Measurements from ENCODE around the gene NAALADL1.

The NAALADL1 gene

DNA sequence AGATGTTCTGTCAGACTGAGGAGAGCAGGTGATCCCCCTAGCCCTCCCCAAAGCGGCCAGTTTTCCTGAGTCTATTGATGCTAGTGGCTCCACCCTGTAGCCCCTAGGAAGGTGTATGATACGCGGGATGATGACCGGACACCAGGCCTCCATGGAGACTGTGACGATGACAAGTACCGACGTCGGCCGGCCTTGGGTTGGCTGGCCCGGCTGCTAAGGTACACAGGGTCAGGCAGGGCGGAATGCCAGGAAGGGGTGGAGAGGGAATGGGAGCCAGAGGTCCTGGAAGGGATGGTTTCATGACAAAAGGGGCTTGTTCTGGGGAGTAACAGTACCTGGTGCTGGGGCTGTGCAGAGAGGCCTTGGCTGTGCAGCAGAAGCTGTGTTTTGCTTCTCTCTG is 28.9 kb upstream of the NAALADL1 start:
- TF ChIP-seq, protein P1, sequence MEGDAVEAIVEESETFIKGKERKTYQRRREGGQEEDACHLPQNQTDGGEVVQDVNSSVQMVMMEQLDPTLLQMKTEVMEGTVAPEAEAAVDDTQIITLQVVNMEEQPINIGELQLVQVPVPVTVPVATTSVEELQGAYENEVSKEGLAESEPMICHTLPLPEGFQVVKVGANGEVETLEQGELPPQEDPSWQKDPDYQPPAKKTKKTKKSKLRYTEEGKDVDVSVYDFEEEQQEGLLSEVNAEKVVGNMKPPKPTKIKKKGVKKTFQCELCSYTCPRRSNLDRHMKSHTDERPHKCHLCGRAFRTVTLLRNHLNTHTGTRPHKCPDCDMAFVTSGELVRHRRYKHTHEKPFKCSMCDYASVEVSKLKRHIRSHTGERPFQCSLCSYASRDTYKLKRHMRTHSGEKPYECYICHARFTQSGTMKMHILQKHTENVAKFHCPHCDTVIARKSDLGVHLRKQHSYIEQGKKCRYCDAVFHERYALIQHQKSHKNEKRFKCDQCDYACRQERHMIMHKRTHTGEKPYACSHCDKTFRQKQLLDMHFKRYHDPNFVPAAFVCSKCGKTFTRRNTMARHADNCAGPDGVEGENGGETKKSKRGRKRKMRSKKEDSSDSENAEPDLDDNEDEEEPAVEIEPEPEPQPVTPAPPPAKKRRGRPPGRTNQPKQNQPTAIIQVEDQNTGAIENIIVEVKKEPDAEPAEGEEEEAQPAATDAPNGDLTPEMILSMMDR (IDR thresholded peaks at IDR 0.05; ENCODE audit: extremely low read depth, missing control alignments), result no peak
- DNase-seq (ENCODE audit: low spot score), result no peak

DNA sequence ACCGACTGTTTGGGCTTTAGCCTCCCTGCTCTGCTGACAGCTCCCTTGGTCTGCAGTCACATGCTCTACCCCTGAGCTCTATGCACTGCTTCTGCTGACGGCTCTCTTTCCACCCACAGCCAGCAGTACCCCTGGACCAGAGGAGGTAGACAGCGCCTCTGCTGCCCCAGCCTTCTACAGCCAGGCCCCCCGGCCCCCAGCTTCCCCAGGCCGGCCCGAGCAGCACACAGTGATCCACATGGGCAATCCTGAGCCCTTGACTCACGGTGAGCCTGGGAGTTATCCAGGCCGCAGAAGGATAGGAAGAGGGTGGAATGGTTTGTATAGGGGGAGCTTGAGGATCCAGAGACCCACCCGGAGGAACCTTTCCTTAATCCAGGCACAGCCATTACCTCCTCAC is 28.5 kb upstream of the NAALADL1 start:
- TF ChIP-seq, protein P1 (IDR thresholded peaks at IDR 0.05; ENCODE audit: extremely low read depth, missing control alignments), result no peak
- DNase-seq (ENCODE audit: low spot score), result no peak

DNA sequence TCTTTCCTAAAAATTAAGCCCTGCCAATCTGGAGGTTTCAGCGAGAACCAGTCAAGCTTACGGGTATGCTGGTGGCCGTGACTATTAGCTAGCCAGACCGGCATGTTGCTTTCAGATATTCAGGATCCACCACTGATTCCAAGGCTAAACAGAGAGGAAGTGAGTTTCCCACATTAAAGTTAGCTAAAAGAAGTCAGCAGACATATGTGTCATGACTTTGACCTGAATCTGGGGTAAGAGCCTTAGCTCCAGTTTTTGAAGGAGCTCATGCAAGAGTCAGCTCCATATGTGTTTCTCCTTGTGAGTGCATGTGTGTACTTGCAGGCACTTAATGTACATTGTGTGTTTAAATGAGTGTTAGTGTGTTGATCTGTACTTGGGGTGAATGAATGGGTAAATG is 27.1 kb upstream of the NAALADL1 start:
- no peak for DNase-seq (ENCODE audit: low spot score)
- TF ChIP-seq, protein P1 (IDR thresholded peaks at IDR 0.05; ENCODE audit: extremely low read depth, missing control alignments), result no peak

DNA sequence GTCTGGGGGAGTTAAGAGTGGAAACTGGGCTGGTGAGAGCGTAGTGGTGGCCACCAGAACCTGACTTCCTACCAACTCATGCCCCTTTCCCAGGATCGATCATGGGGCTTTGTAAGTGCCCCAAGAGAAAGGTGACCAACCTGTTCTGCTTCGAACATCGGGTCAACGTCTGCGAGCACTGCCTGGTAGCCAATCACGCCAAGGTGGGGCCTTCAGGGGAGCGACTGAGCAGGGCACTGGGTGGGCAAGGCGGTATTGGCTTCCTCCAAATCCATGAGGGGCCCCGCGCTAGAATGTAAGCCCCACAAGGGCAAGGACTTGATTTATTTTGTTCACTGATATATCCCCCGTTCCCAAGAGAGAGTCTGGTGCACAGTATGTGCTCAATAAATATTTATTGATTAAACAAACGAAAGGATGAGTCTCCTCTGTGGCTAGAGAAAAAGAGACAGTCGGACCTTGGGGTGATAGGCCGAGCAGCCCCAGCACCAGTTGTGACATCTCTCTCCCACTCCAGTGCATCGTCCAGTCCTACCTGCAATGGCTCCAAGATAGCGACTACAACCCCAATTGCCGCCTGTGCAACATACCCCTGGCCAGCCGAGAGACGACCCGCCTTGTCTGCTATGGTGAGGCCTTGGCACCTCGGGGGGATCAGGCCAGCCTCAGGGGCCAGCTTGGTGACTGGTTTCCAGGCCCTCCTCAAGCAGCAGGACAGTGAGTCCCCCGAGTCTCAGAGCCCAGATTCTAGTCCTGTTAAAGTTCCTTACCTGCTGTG is 26.4 kb upstream of the NAALADL1 start:
- no peak for DNase-seq (ENCODE audit: low spot score)
- TF ChIP-seq, protein P1 (IDR thresholded peaks at IDR 0.05; ENCODE audit: extremely low read depth, missing control alignments), result no peak

DNA sequence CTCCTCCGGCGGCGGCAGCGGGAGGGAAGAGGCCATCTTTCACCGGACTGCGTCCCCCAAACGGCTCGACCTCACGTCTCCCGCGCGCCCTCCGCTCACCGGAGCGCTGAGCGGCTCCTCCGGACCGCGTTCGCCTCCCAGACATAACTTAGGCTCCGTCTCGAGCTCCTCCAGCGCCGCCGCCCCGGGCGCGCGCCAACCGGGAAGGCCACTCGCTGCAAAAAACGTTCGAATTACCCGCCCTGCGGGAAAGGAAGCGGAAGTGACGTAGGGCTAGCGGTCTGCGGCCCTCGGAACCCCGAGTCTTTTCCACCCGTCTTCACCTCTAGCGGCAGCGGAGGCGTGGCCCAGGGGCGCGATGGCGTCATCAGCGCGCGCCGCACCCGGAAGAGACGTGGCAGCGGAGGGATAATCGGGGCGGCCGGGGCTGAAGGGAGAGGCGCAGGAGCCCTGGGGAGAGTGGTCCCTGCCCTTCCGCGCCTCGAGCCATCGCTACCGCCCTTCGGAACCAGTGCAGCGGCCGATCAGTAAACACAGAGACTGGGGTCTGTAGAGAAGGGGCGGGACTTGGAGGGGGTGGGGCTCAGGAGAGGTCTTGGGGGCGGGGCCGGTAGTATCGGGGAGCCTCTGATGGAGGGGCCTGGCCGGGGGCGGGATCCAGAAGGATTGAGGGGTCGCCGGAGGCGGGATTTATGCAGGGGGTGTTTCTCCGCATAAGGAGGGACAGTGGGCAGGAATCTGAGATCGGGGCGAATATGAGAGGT is 25.7 kb upstream of the NAALADL1 start, which contains the start of the genes CDCA5 and ZFPL1:
Gene CDCA5 (minus strand): TSS at position 207 of the 764 bp plus-strand sequence. CDS start 62 bp downstream, at position 145.
Gene ZFPL1 (plus strand): TSS at position 389 of the 764 bp plus-strand sequence. CDS start 477 bp downstream, outside the sequence.
- DNase-seq (ENCODE audit: low spot score), result peak; percentile 98
- TF ChIP-seq, protein P1 (IDR thresholded peaks at IDR 0.05; ENCODE audit: extremely low read depth, missing control alignments), result no peak

DNA sequence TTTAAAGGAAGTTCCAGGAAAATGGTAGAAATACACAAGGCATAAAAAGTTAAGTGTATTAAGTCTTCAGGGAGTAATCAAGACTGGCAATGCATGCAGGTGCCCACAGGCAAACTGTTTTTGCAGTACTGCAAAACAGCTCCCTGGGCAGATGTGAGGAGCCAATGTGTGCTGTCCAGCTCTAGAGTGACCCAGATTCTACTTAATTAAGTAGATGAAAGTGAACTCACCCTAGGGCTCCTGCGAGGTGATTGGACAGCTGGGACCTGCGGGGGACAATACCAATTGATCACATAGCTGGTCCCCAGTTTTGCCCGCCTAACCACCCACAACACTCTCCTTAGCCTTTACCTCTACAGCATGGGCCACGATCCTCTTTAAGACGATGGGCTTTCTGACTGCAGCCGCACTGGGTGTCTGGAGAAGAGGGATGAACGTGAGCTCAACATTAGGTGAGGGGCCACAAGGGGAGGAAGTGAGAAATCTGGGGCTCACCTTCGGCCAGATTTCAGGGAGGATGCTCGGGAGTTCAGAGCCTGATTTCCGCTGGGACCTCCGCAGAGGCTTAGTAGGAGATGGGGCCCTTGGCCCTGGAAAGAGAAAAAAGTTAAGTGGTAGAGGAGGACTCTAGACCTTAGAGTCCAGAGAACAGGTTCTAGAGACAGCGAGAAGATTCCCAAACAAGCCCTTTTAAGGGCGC is 24.9 kb upstream of the NAALADL1 start:
- DNase-seq (ENCODE audit: low spot score), result no peak
- TF ChIP-seq, protein P1 (IDR thresholded peaks at IDR 0.05; ENCODE audit: extremely low read depth, missing control alignments), result no peak

Measured in GM20000 (cell line).